C4-2B (cell line): ENCODE measurements around the gene SYS1.
A peak's percentile ranks its signal among the peaks of the same experiment; 100 is the strongest.

Experiments used
- H3K27ac ChIP-seq: fragments of 450-650 bp; 2 replicates; pipeline ENCODE4 v1.5.1; 2017
- CTCF ChIP-seq: fragments of 450-650 bp; conservative IDR thresholded peaks from 2 replicates; pipeline ENCODE4 v1.5.1; 2017; ENCODE audit warnings: mild to moderate bottlenecking
- ZFX ChIP-seq: fragments of 450-650 bp; IDR thresholded peaks from 2 replicates; pipeline ENCODE4 v1.6.1; 2017

Gene SYS1

GRCh38 chr20:45367126-45367525 lies 4.2 kb downstream of the SYS1 start:
- TF ChIP-seq CTCF: no peak
- TF ChIP-seq ZFX: no peak
- no peak overlapping the region for H3K27ac ChIP-seq

- H3K27ac ChIP-seq: no peak overlapping the region
- no peak for TF ChIP-seq ZFX
- TF ChIP-seq CTCF: no peak
Observed at GRCh38 chr20:45368221-45368980, 5.4 kb downstream of the SYS1 start.

GRCh38 chr20:45370571-45371160 lies 7.7 kb downstream of the SYS1 start:
- H3K27ac ChIP-seq: no peak overlapping the region
- no peak for TF ChIP-seq ZFX
- TF ChIP-seq CTCF: no peak

GRCh38 chr20:45372241-45372640 lies 9.3 kb downstream of the SYS1 start:
- TF ChIP-seq CTCF (no peak), ZFX (no peak)

GRCh38 chr20:45372646-45373352 lies 9.8 kb downstream of the SYS1 start:
- no peak overlapping the region for H3K27ac ChIP-seq
- no peak for TF ChIP-seq CTCF
- no peak for TF ChIP-seq ZFX

More at GRCh38 chr20:45372241-45372640, 9.3 kb downstream of the SYS1 start:
- H3K27ac ChIP-seq: no peak overlapping the region

GRCh38 chr20:45373353-45374100 lies 10.6 kb downstream of the SYS1 start:
- TF ChIP-seq ZFX: no peak
- TF ChIP-seq CTCF: peak; percentile 95
- H3K27ac ChIP-seq: no peak overlapping the region
